HG02943 (cell line): ENCODE results near the gene HTATSF1.

Source experiments
- ATAC-seq: cut with Tn5 transposase; IDR thresholded peaks from one replicate; pipeline ENCODE4 v1.9.1; 2021; ENCODE audit warnings: mild to moderate bottlenecking, low read depth, moderate library complexity; ENCODE audit not compliant: unreplicated experiment

The HTATSF1 gene

GRCh38 chrX:136497556-136498052 is at the start of gene HTATSF1:
Gene HTATSF1, plus strand, starts transcription at chrX:136497592. Its CDS starts 93 bp downstream, at chrX:136497685.
- peak; percentile 11 for ATAC-seq

- ATAC-seq = no peak
These were observed 49.4 kb upstream of the HTATSF1 start for GRCh38 chrX:136447968-136448367.

- ATAC-seq = no peak
These were observed 47.2 kb upstream of the HTATSF1 start for GRCh38 chrX:136450050-136450830.

- ATAC-seq = no peak
These were observed 44.8 kb upstream of the HTATSF1 start for GRCh38 chrX:136452614-136453013.

- ATAC-seq = no peak
These were observed 44.3 kb upstream of the HTATSF1 start for GRCh38 chrX:136453114-136453513.

GRCh38 chrX:136453771-136454170 is 43.6 kb upstream of the HTATSF1 start:
- ATAC-seq = no peak

GRCh38 chrX:136456133-136456532 is 41.3 kb upstream of the HTATSF1 start:
- no peak for ATAC-seq

- no peak for ATAC-seq
These were observed 40.0 kb upstream of the HTATSF1 start for GRCh38 chrX:136457303-136457917.

- ATAC-seq = no peak
These were observed 32.8 kb upstream of the HTATSF1 start for GRCh38 chrX:136464589-136464988.

- no peak for ATAC-seq
These were observed 30.1 kb upstream of the HTATSF1 start for GRCh38 chrX:136467303-136467702.

GRCh38 chrX:136468391-136469103 is 28.8 kb upstream of the HTATSF1 start:
- ATAC-seq = no peak

- no peak for ATAC-seq
These were observed 23.7 kb upstream of the HTATSF1 start for GRCh38 chrX:136473663-136474062.

- no peak for ATAC-seq
These were observed 22.2 kb upstream of the HTATSF1 start for GRCh38 chrX:136475236-136475635.

- no peak for ATAC-seq
These were observed 20.9 kb upstream of the HTATSF1 start for GRCh38 chrX:136476501-136476900.

- ATAC-seq = no peak
These were observed 20.4 kb upstream of the HTATSF1 start for GRCh38 chrX:136477026-136477425.

- ATAC-seq = no peak
These were observed 17.0 kb upstream of the HTATSF1 start for GRCh38 chrX:136480383-136480782.

GRCh38 chrX:136487647-136488046 is 9.7 kb upstream of the HTATSF1 start, which contains the start of gene BRS3:
Gene BRS3, plus strand, starts transcription at chrX:136487947. Its CDS starts 168 bp downstream, at chrX:136488115.
- ATAC-seq = no peak

GRCh38 chrX:136488706-136489105 is 8.7 kb upstream of the HTATSF1 start:
- no peak for ATAC-seq

- no peak for ATAC-seq
These were observed 5.6 kb upstream of the HTATSF1 start for GRCh38 chrX:136491832-136492231.

GRCh38 chrX:136493011-136493410 is 4.4 kb upstream of the HTATSF1 start:
- no peak for ATAC-seq

- no peak for ATAC-seq
These were observed 2.3 kb upstream of the HTATSF1 start for GRCh38 chrX:136495043-136495442.
